Measurements from ENCODE around the gene CDK11A.

Gene CDK11A

GRCh38 chr1:1724035-1724864 is at the start of gene CDK11A:
Gene CDK11A, minus strand, starts transcription at chr1:1724357. Its CDS starts 1,539 bp downstream, at chr1:1722818.
- peak; percentile 100 for DNase-seq

GRCh38 chr1:1773874-1774273 is 49.7 kb upstream of the CDK11A start:
- DNase-seq: no peak

DNA sequence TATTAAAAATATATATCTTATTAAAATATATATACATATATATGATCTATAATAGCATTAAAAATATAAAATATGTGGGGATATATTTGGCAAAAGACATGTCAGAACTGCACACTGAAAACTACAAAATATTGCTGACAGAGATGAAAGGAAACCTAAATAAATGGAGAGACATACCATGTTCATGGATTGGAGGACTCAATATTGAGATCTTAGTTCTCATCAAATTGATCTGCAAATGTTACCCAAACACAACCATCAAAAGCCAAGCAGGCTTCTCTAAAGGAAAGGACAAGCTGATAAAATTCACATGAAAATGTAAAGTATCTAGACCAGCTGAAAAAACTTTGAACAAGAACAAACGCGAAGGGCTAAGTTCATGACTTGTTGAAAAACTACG is 46.9 kb upstream of the CDK11A start:
- no peak for DNase-seq

- DNase-seq: no peak
Measured at GRCh38 chr1:1770102-1770501, 45.9 kb upstream of the CDK11A start.

- no peak for DNase-seq
Measured at GRCh38 chr1:1768249-1768992, 44.3 kb upstream of the CDK11A start.

DNA sequence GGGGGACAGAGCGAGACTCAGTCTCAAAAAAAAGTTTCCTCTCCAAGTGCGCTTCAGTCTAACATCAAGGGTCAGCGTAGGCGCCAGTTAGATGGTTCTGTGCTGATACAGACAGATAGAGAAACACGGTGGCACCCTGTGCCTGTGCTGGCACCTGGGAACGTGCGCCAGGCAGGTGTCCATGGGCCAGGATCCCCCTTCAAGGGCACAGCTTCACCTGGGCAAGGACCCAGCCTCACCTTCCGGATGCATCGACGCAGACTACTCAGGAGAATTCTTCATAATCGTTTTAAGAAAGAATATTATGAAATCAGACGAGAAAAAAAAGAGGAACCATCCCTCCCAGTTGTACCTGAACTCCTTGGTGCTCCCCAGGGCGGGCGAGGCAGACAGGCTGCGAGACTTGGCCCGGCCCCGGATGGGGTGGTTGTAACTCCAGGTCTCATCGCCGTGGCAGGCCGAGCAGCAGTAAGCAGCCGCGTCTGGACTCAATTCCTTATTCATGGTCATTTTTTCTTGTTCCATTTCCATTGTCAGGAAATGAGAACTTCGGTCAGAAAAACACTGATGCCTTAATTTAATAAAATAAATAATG is 40.8 kb upstream of the CDK11A start:
- DNase-seq: no peak

DNA sequence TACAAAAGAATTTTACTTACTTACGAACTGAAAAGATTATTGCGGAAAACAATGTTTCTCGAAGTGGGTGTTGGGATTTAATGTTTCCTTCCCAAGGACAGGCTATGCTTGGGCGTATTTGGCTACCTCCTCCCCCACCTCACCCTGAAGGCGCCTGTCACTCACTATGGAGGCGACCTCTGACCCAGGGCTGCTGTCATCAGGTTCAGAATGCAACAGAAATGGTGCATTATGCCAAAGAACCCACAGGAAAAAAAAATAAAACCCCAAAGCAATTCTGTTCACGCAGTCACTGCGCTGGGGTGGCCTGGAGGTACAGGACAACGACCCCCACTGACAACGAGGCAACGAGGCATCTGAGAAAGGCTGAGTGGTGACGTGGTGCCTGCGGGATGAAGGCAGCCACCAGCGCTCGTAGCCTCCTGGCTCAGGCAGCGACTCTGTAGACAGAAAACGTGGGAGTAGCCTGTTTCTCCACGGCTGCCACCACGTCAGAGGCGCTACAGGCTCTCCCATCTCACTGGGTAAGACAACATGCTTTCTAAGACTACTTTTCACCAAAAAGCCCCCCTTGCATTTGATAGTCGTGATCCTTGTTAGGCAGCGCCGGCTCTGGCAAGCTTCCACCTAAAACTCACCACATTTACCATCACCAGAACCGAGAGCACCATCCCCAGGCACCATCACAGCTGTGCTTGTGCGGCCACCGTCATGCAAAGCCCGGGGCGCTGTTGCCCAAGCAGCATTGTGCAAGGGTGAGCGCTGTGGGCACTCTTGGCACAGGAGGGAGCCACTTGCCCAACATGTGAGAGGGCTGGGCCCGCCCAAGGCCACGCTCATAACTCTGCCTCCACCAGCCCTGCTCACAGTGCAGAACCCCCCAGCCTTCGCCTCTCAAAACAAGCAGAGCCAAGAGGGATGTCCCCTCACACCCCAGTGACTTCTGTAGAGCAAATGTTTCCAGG is 39.8 kb upstream of the CDK11A start:
- DNase-seq: peak; percentile 90

DNA sequence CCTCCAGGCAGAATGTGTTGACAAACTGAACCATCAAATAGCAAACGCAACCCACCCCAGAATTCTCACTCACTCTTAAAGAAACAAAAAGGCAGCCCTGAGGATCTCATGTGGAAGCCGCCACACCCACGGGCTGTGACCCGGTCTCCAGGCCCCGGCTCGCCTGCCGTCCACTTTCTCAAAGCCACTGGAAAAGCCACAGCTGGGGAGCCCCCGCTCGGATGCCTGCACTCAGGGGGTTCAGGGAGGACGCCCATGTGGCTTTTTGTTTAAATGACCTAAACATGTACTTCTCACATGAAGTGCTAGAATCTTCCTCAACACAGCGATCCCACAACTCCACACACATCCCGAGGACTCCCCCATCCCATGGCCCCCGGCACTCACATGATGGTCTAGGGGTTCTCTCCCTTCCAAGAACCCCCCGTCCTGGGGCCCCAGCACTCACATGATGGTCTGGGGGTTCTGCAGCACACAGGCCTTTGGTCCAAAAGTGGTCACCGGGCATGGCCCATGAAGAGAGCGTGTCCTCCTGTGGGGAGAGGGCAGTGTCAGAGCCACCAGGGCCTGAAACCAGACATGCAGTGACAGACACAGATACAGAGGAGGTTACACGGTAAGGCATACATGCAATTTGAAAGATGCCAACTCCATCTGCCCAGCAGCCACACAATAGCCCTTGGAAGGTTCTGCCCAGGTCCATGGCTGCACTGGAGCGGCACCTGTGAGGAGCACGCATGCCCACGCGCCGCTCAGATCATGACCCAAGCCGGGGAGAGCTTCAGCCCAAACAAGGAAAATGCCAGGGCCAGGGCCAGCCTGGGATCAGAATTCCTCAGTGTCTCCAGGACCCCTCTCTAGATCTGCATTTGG is 37.6 kb upstream of the CDK11A start:
- DNase-seq: no peak

DNA sequence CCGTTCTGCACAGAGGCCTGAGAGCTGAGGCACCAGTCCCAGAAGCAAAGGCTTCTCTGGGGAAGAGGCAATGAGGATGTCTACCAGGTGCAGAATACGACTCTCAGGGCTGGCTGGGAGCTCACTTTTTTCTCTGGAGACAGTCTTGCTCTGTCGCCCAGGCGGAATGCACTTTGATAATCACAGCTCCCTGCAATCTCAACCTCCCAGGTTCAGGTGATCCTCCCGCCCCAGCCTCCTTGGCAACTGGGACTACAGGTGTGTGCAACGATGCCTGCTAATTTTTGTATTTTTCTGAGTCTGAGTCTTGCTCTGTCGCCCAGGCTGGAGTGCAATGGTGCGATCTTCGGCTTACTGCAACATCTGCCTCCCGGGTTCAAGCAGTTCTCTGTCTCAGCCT is 36.6 kb upstream of the CDK11A start:
- DNase-seq: no peak

DNA sequence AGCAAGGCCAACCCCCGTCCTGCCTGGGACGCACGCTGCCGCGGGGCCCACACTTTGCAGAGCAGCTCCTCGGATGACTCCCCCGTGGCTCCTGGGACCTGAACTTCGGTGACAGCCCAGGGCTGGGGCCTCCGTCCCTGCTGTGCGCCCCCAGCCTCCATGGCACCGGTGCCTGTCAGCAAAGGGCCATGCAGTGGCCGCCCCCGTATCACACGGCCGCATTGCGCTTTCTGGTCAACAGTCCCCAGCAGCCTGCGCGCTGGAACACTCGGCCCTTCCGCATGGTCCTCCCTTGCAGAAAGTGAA is 36.1 kb upstream of the CDK11A start:
- no peak for DNase-seq

DNA sequence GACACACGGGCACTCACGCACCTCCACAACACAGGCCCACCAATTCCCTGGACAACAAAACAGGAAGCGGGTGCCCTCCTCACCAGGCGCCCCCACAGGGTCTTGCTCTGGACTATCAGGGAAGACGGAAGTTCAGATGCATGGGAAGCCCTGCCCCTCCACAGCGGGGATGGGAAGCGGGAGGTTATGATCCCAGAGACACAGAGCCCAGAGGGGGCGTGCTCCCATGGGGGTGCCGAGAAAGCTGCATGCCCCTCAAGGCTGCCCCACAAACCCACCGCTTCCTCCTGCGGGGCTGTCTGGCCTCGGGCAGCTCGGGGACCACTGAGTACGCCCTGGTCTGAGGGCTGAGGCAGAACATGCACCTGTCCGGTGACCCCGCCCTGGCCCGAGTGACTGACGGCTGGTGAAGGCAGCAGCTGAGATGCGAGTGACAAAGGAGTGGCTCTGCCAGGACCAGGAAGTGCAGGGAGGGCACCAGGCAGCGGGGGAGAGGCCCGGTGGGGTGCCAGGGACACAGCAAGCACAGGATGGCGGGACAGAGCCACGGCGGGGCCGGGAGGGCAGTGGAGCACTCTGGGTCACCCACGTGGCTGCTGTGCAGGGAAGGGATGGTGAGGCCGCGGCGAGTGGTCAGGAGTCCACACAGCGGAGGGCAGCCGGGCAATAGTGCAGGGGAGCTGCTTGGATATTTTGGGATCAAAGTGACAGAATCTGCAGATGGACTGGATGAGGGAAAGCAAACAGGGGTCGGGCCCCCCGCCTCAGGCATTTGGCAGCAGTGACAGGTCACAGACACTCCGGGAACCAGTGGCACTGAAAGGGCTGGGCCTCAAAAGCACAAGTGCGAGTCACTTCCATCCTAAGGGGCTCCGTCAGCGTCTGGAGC is 35.5 kb upstream of the CDK11A start:
- no peak for DNase-seq

GRCh38 chr1:1758692-1759455 is 34.7 kb upstream of the CDK11A start:
- no peak for DNase-seq

DNA sequence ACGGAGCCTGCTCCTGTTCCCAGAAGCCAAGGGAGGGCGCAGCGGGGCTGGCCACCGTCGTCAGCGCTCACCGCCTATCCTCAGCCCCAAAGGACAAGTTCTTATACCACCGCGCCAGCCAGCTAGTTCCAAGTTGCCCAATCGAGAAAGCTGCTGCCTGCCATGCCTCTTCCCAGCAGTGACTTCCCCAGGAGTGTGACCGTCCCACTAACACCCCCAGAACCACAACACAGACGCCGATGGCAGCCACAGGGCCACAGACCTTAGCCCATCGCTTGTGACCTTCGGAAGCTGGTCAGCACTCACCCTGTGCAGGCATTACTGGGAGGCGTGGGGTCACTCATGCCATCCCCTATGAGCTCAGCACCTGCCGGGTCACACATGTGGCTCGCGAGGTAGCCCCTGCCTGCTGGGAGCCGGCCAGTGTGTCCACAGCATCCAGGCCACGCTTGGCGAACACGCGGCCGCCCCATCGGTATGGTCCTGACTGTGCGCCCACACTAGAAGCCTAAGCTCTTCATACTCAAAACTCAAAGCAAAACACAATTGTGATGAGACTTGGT is 34.0 kb upstream of the CDK11A start:
- no peak for DNase-seq

DNA sequence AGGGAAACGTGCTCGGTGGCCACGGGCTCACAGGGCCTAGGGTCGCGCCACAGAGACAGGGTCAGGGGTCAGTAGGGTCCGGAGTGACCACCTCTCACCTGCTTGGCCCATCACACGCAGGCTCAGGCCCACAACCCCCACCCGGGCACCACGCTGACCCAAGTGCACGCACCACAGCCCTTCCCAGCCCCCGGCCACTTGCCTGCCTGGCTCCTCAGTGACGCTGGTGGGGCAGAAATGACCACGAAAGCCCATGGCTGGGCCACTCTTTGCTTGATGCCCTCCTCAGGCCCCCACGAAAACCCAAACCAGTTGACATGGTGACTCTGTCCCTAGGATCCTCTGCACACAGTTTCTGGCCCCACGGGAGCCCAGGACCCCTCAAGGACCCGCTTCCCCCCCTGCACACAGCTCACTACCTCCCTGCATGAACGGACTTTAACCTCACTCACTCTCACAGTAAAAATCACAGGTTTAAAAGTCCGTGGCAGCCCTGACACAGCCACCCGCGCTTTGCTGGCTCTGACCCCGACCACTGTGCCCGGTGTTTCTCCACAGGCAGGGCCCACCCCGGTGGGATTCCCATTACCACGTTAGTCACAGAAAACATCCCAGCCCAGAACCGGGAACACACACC is 33.4 kb upstream of the CDK11A start:
- no peak for DNase-seq

- no peak for DNase-seq
Measured at GRCh38 chr1:1756661-1757421, 32.7 kb upstream of the CDK11A start.

DNA sequence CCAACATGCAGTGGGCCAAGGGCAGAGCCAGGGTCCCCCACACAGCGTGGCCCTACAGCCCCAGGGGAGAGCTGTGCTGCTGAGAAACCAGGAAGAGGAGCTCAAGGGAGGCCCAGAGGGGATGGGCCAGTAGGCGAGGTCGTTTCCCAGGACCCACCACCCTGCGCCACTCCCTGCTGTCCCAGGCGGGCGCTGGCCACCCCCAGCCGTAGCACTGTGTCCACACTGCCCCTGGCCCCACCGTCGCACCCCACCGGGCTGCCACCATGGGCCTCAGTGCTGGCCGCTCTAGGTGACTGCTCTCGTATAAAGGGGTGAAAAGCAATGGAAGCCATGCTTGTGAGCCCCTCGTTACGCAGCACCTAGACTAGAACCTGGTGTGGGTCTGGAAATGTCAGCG is 31.7 kb upstream of the CDK11A start:
- no peak for DNase-seq

- no peak for DNase-seq
Measured at GRCh38 chr1:1755426-1755825, 31.3 kb upstream of the CDK11A start.

- no peak for DNase-seq
Measured at GRCh38 chr1:1754051-1754815, 30.1 kb upstream of the CDK11A start.

Measured in inflammatory macrophage treated with lipopolysaccharide for 4 hours (primary cell).